BE2C (cell line): ENCODE results near the gene PTPRG.

Experiments
- DNase-seq: peaks from one replicate; pipeline ENCODE4 v3.0.0-alpha.2; 2020
- H3K27me3 ChIP-seq: fragments of 250-450 bp; sonication (Bioruptor Pico); 2 replicates; pipeline ENCODE4 v1.5.1; 2020; ENCODE audit warnings: mild to moderate bottlenecking
- H3K36me3 ChIP-seq: fragments of 250-450 bp; sonication (Bioruptor Pico); 2 replicates; pipeline ENCODE4 v1.5.1; 2020; ENCODE audit warnings: mild to moderate bottlenecking
- H3K4me1 ChIP-seq: fragments of 250-450 bp; sonication (Bioruptor Pico); 2 replicates; pipeline ENCODE4 v1.5.1; 2020
- H3K4me3 ChIP-seq: 2 replicates; pipeline ENCODE4 v1.5.1; 2011; ENCODE audit warnings: low read depth, low read length
- H3K9me3 ChIP-seq: fragments of 250-450 bp; sonication (Bioruptor Pico); 2 replicates; pipeline ENCODE4 v1.5.1; 2020
- TF ChIP-seq, protein P1 (sequence below): IDR thresholded peaks from 2 replicates; pipeline ENCODE4 v1.5.1; 2012; ENCODE audit warnings: mild to moderate bottlenecking, low read depth, low read length

PTPRG gene

DNA sequence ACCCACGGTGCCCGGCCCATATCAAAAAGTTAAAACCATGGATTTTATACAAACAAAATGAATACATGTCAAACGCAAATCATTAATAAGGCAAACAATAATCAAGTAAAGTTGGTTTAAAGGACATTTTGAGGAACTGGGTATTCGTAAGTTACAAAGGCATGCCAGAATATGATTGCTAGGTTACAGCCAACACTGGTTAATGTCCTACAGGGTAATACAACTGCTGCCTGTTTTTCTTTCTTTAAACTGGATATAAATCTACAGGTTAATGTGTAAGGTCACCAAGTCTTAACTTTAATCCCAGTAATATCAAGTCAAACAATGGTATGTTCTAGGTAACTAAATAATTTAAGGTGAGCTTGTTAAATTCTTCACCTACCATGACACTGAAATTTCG lies 166.1 kb downstream of the PTPRG start:
- H3K4me3 ChIP-seq, result no peak overlapping the region
- no peaks in the 10 kb centered on the region for H3K4me1 ChIP-seq
- H3K36me3 ChIP-seq, result no peaks in the 10 kb centered on the region
- H3K27me3 ChIP-seq, result 0 out of 2 replicates have a peak, but pooled peaks cover 3% of the 10 kb centered on the region
- TF ChIP-seq, protein P1, sequence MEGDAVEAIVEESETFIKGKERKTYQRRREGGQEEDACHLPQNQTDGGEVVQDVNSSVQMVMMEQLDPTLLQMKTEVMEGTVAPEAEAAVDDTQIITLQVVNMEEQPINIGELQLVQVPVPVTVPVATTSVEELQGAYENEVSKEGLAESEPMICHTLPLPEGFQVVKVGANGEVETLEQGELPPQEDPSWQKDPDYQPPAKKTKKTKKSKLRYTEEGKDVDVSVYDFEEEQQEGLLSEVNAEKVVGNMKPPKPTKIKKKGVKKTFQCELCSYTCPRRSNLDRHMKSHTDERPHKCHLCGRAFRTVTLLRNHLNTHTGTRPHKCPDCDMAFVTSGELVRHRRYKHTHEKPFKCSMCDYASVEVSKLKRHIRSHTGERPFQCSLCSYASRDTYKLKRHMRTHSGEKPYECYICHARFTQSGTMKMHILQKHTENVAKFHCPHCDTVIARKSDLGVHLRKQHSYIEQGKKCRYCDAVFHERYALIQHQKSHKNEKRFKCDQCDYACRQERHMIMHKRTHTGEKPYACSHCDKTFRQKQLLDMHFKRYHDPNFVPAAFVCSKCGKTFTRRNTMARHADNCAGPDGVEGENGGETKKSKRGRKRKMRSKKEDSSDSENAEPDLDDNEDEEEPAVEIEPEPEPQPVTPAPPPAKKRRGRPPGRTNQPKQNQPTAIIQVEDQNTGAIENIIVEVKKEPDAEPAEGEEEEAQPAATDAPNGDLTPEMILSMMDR, result no peak
- DNase-seq, result no peak
- no peaks in the 10 kb centered on the region for H3K9me3 ChIP-seq

DNA sequence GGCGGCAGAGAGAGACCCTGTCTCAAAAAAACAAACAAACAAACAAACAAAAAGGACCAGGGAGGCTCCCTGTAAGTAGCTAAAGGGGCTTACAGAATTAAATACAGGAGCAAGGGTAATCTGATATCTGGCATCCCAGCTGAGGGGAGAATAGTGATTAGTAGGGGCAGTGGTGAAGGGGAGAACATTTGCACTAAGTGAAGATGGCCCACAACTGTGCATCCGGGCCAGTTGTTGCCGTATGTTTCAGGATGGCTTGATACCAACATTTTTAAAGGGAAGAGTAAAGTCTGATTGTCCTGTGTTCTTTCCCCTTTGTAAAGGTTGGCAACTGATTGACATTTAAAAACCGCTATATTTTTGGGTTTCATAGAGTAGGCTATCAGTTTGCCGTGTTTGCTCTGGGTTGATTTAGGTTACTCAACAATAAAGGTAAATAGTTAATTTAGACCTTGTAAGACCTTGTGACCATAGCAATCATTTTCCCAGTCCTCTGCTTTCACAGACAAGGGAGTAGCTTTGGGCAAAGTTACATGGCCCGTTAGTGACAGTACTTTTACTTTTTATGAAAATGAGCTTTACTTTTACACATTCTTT lies 167.8 kb downstream of the PTPRG start:
- Histone ChIP-seq H3K27me3 (no peaks in the 10 kb centered on the region), H3K4me1 (no peaks in the 10 kb centered on the region), H3K36me3 (no peaks in the 10 kb centered on the region), H3K9me3 (no peaks in the 10 kb centered on the region), H3K4me3 (no peak overlapping the region)
- DNase-seq, result no peak
- TF ChIP-seq, protein P1, result no peak

DNA sequence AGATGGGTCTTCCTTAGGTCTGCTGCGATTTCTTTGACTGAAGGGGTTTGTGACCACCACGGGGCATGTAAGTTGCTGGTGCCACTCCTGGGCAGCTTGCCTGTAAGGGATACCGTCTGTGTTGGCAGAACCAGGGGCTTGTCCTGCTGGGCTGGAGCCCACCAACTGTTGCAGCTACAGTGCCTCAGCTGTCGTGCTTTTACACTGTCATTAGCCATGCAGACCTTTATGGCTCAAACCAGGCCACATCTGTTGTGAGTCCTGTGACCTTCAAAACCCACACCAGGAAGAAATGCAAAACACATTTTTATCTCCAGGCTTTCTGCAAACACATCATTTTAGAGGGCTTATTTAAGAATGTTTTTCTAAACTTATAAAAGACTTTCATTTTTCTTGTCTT lies 168.7 kb downstream of the PTPRG start:
- no peak overlapping the region for H3K4me3 ChIP-seq
- no peaks in the 10 kb centered on the region for H3K9me3 ChIP-seq
- no peaks in the 10 kb centered on the region for H3K4me1 ChIP-seq
- no peaks in the 10 kb centered on the region for H3K36me3 ChIP-seq
- TF ChIP-seq, protein P1, result no peak
- DNase-seq, result no peak
- H3K27me3 ChIP-seq, result no peaks in the 10 kb centered on the region; the same call in 1 of the 2 replicates

DNA sequence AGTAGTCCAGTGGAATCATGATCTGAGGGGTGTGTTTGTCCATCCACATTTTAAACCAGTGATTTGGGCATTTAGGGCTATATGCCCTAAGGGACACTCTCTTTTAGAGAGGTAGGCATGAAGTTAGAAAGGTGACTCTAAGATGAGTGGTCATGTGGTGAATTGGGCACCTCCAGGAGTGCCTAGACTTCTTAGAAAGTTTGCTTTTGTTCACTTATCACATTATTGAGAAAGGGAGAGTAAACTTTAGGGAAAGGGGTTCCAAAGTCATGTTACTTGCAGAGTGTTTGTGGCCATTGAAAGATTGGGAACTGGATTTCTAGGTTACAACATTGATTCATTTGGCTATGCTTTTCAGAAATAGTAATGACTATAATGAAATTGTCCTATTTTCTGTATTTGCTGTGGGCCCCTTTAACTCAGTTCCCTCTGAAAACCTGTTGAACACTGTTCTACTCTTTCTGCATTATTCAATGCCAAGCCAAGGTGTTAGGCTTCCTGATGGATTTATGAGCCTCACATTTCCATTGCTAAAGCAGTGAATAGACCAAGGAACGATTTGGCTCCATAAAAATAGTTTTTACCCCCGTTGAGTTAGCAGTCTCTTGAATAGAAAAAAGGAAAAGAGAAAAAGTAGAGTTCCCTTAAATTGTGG lies 169.3 kb downstream of the PTPRG start:
- Histone ChIP-seq H3K27me3 (no peaks in the 10 kb centered on the region; the same call in 1 of the 2 replicates), H3K4me3 (no peak overlapping the region), H3K36me3 (no peaks in the 10 kb centered on the region), H3K4me1 (no peaks in the 10 kb centered on the region), H3K9me3 (no peaks in the 10 kb centered on the region)
- TF ChIP-seq, protein P1, result no peak
- DNase-seq, result no peak

DNA sequence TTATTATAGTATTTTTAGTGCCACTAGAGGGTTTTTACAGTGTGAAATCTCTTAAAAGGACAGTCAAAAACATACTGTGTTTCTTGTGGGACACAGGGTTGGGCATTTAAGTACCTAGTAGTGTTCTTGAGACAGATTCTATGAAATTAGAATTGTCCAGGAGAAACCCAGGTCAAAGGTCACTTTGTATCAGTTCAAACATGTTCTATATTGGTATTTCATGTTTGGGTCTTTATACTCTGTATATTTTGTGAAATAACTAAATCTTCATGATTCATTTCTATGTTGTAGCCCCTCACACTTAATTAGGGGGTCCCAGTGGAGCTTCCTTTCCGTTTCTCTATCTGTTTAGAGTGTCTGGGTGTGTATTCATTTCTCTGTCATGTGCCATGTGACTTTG lies 171.6 kb downstream of the PTPRG start:
- no peaks in the 10 kb centered on the region for H3K36me3 ChIP-seq
- no peaks in the 10 kb centered on the region; the same call in 1 of the 2 replicates for H3K27me3 ChIP-seq
- no peak overlapping the region for H3K4me3 ChIP-seq
- TF ChIP-seq, protein P1, result no peak
- DNase-seq, result no peak
- H3K9me3 ChIP-seq, result no peaks in the 10 kb centered on the region
- H3K4me1 ChIP-seq, result no peaks in the 10 kb centered on the region

DNA sequence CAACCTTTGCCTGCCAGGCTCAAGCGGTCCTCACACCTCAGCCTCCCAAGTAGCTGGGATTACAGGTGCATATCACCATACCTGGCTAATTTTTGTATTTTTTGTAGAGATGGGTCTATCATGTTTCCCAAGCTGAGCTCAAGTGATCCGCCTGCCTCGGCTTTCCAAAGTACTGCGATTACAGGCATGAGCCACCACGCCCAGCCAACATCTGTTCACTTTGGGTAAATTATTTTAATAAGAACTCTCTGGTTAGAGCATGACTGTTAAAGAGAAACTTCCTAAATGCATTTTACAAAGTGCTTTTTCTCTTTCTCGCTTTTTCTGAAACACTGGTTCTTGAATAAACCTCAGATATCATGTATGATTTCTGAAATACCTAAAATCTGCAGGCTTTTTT lies 172.5 kb downstream of the PTPRG start:
- H3K4me1 ChIP-seq, result no peaks in the 10 kb centered on the region
- no peaks in the 10 kb centered on the region for H3K9me3 ChIP-seq
- TF ChIP-seq, protein P1, result no peak
- no peaks in the 10 kb centered on the region for H3K36me3 ChIP-seq
- DNase-seq, result no peak
- H3K27me3 ChIP-seq, result no peaks in the 10 kb centered on the region; the same call in 1 of the 2 replicates
- H3K4me3 ChIP-seq, result no peak overlapping the region
